ENCODE results near the gene NANOS2.
"Not testable (repeated sequence)": the region's sequence is repeated elsewhere in the genome, so short reads cannot be mapped to it uniquely, and the experiment has no call there.

Gene NANOS2

DNA sequence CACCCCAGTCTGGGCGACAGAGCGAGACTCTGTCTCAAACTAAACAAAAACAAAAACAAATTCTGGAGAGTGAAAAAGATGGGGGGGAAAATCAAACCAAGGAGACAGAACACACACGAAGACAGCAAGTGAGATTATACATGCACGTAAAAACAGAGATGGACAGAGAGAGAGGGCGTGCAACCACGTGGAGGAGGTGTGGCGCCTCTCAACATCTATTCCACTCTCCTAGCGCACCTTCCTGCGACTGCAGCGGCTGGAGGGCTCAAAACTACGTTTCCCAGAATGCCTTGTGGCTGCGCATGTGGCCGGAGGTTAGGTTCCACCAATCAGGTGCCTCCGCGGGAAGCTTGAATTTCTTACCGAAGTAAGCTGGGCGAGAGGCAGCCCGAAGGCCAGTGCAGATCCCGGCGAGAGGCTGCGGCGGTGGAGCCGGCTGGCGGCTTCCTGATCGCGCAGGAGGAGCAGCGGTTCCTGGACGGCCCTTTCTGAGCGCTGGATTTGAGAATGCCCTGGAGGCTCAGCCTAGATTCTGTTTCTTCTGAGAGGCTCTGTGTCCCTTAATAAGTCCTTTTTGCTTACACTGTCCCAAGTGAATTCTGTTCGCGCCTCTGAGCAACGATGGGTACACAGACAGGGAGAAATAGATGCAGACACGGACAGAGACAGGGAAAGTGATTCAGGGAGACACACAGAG lies 13.1 kb upstream of the NANOS2 start:
- DNase-seq, result peak; percentile 85

DNA sequence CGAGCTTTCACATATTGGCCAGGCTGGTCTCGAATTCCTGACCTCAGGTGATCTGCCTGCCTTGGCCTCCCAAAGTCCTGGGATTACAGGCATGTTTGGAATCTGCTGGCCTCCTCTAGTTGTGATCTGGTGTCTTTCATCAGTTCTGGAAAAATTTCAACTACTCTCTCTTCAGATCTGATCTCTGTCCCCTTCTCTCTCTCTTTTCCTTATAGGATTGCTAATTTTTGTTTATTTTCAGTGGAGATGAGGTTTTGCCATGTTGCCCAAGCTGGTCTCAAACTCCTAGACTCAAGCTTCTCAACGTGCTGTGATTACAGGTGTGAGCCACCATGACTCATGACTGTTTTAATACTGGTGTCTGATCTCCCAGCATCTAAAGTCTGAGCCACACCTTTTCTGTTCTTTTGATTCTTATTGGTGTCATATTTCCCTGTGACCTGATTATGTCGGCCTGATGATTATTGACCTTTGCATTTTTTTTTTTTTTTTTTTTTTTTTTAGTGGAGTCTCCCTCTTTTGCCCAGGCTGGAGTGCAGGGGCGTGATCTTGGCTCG lies 10.4 kb upstream of the NANOS2 start:
- DNase-seq, result no peak

DNA sequence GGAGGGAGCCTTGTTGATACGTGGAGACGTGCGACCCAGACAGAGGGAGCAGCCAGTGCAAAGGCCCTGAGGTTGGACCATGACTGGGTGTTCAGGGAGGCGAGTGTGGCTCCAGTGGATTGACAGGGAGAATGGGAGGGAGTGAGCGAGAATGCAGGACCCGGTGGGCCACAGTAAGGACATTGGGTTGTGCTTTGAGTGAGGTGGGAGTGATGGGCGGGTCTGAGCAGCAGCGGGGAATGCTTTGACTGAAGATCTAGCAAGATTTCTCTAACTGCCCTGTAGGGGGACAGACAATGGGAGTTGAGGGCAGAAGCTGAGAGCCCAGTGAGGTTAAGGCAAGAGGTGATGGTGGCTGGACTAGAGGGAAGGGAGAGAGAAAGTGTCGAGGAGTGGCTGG lies 7.7 kb upstream of the NANOS2 start:
- no peak for DNase-seq

DNA sequence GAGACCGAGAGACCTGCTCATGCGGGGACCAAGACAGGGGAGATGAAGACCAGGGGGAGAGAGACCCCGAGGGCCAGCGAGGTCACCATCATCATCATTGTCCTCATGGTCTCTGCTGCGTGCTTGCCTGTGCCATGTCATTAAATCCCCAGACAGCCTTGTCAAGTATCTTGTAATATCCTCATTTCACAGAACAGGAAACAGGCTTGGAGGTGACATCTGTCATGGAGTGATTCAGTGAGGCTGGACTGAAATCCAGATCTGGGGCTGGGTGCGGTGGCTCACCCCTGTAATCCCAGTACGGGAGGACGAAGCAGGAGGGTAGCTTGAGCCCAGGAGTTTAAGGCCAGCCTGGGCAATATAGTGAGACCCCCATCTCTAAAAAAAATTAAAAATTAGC lies 5.9 kb upstream of the NANOS2 start:
- no peak for DNase-seq

DNA sequence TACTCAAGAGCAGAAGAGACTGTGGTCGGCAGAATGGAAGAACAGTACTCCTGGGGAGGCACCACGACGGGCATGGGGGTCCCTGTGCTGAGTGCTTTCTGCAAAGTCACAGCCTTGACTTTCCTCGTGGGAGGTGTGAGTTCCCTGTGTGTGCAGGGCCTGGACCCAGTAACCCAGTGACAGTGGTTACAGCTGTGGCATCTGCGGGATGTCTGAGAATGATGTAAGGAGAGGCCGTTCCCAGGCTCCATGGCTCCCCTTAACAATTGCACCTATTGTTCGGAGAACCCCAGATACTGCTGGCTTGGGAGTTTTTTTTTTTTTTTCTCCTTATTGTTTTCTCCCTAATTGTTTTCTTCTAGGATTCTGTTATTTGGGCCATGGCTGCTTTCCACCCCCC lies 5.1 kb upstream of the NANOS2 start:
- no peak for DNase-seq

DNA sequence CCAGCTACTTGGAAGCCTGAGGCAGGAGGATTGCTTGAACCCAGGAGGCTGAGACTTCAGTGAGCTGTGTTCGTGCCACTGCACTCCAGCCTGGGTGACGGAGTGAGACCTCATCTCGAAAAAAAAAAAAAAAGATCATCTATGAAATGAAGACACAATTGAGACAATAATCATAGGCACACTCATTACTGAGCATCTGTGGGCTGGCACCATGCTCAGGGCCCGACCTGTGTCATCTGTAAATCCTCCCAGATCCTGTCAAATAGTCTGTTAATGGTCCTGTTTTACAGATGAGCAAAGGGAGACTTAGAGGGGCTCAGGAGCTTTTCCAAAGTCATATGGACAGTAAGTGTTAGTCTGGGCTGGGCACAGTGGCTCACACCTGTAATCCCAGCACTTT lies 4.1 kb upstream of the NANOS2 start:
- no peak for DNase-seq

DNA sequence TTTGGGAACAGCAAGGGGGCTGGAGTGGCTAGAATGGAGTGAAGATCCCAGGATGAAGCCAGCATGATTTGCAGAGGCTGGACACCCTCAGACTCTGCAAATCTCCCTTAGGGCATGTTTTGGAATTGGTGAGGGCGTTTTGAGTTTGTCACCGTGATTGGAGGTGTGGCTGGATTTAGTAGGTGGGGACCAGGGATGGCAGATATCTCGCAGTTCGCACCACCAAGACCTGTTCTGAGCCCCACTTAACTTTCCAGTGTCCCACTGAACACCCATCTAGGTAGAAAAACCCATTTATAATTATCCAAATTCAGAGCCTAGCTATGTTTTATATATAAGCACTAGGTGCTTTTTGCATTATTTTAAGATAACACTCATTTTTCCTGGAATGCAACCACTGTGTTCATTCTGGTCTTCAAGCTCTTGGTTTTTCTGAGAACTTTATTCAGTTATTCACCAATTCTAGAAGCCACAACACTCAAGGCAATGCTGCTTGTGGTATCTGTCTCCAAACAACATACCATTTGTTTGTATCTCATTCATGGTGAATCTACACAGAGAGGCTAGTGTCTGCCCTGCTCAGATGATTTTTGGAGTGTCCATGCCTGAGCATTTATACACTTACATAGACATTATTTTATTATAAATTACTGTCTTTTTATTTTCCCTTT lies 3.0 kb upstream of the NANOS2 start:
- DNase-seq, result no peak

DNA sequence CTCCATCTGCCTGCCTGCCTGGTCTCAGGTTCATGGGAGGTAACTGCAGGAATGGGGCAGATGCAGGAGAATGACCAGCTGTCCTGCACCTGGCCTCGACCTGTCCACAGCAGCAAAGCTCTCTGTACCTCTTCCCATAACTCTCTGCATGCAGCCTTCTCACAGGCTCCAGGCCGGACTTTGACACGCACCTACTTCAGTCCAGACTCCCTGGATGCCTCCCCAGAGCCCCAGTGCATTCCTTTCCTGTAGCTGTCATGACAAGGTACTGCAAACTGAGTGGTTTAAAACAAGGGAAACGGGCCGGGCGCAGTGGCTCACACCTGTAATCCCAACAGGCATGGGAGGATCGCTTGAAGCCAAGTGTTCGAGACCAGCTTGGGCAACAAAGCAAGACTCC lies 3.3 kb downstream of the NANOS2 start:
- no peak for DNase-seq

DNA sequence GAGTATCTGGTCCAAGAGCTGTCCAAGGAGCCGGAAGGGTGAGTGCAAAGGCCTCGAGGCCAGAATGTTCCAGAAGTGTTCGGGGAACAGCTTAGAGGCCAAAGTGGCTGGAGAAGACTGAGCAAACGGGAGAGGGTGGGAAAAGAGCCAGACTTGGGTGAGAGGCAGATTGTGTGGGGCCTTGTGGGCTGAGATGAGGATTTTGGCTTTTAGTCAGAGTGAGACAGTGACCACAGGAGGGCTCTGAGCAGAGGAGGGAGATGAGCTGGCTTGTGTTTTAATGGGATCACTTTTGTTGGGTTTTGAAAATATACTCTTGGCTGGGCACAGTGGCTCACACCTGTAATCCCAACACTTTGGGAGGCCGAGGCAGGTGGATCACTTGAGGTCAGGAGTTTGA lies 5.6 kb downstream of the NANOS2 start:
- DNase-seq, result no peak

DNA sequence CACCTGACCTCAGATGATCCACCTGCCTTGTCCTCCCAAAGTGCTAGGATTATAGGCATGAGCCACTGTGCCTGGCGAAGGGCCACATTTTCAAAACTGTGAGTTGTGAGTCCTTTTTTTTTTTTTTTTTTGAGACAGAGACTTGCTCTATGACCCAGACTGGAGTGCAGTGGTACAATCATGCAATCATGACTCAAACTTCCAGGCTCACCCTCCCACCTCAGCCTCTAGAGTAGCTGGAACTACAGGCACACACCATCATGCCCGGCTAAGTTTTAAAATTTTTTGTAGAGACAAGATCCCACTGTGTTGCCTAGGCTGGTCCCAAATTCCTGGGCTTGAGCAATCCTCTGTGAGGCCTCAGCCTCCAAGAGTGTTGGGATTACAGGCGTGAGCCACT lies 8.4 kb downstream of the NANOS2 start:
- no peak for DNase-seq

DNA sequence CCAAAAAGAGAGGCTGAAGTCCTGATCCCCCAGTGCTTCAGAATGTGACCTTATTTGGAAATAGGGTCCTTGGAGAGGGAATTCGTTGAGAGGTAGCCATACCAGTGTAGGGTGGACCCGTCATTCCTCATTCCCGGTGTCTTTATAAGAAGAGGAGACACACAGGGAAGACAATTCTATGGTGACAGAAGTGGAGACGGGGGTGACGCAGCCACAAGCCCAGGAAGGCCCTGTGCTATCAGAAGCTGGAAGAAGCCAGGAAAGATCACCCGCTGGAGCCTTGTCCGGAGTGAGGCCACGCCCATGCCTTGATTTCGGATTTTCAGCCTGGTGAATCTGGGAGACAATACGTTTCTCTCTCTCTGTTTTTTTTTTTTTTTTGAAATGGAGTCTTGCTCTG lies 9.6 kb downstream of the NANOS2 start:
- no peak for DNase-seq

DNA sequence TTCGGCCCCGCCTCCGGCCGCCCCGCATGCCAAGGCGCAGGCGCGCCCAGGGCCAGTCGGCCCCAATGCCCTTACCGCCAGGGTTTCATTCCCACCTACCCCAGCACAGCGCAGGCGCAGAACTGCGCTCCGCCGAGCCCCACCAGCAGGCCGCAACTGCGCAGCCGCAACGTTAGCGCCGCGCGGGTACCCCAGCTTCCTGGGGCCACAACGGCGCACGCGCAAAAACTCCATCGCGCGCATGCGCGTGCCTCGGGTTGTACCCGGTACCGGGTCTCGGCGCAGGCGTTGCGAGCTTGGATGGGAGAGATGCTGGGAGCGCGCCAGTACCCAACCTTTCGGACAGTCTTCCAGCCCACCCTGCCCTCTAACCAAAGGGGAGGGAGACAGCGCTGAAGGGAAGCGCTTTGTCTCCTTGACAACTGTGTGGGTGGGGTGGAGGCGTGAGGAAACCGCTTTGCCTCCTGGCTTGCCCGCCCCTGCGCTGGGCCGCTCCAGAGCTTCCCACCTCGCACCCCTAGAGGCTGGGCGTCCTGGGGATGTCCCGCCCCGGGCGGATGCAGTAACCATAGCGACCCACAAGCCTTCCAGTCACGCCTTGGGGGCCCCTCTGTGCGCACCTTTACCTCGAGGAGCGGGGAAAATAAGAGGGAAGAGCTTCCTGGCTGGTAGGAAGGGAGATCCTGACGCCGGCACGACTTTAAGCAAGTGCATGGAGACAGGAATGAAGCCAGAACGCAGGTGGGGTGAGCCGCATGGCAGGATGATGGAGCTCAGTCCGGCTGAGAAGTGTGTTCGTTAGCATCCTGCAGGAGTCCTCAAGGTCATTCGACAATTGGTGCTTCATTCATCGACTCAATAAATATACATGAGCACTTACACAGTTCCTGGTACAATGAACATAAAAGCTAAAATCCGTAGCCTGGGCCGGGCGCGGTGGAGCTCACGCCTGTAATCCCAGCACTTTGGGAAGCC lies 11.6 kb downstream of the NANOS2 start:
- peak; percentile 96 for DNase-seq

DNA sequence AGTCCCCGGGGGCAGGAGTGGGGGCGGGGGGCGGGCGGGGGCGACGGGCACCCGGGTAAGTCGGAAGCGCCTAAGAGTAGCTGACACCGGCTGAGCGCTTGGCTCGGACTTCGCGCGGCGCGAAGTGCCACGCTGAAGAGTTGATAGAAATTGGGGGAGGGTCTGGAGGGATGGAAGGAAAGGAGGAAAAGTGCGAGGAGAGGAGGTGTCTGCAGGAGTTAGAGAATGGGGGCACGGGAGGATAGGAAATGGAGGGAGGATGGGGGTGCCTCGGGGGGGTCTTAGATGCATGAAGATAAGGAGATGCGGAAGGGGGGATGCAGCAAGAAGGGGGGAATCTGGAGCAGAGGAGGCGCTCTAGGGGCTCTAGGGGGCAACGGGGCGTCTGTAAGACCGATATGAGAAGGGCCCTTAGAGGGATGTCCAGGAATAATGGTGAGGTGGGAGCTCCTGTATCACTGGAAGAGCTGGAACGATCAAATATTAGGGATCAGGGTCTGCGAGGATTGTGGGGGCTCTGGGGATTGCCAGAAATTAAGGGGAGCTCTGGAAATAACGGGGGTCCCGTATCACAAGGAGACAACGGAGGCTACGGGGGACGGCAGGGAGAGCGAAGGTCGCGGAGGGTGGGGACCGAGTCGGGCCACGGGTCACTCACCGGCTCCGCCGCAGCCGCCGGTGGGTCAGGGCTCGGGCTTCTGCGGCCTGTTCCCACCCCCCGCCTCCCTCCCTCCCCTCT lies 12.5 kb downstream of the NANOS2 start, which contains the start of gene MYPOP:
Gene MYPOP, minus strand, starts transcription at position 702 of the 739 bp plus-strand sequence. CDS start 840 bp downstream, outside the sequence.
- no peak for DNase-seq

DNA sequence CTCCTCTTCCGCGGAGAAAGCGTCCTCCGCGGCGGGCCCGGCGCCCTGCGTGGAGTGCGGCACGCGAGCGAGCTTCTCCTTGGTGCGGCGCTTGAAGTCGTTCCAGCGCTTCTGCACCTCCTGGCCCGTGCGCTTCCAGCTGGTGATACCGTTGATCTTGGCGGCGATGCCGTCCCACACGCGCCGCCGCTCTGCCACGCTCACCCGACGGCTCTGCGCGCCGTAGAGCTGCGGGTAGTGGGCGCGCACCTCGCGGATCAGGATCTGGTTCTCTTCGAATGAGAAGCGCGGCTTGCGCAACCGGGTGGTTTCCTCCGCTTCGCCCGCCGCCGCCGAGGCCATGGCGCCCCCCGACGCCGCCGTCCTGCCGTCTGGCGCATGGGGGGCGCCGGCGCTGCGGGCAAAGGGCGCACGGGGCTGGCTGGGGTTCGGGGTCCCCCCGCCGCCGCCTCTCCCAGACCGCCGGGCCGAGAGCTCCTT lies 13.1 kb downstream of the NANOS2 start:
- no peak for DNase-seq

DNA sequence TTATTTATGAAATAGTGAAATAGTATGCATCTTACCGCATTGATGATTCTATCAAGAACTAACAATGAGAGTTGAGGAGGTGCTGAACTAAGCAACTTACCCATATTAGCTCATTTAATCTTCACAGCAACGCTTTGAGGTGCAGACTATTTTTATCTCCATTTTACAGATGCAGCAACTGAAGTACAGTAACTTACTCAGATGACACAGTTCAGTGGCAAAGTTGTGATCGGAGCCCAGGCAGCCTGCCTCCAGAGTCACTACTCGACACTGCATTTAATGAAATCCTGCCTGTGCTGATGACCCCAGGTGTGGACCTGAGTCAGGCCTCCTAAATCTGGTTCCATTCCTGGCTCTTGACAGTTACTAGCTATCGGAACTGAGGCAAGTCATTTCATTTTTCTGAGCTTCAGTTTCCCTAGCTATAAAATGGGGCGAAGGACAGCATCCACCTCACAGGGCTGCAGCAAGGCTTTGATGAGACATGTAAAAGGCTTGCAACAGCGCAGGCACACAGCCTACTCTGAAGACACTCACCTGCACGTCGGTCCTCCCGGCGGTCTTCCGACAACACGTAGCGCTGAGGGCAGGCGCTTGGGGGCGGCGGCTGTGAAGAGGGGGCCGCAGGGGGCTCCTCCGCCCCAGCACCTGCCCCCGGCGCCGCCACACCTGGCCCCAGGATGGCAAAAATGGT lies 13.7 kb downstream of the NANOS2 start:
- no peak for DNase-seq

DNA sequence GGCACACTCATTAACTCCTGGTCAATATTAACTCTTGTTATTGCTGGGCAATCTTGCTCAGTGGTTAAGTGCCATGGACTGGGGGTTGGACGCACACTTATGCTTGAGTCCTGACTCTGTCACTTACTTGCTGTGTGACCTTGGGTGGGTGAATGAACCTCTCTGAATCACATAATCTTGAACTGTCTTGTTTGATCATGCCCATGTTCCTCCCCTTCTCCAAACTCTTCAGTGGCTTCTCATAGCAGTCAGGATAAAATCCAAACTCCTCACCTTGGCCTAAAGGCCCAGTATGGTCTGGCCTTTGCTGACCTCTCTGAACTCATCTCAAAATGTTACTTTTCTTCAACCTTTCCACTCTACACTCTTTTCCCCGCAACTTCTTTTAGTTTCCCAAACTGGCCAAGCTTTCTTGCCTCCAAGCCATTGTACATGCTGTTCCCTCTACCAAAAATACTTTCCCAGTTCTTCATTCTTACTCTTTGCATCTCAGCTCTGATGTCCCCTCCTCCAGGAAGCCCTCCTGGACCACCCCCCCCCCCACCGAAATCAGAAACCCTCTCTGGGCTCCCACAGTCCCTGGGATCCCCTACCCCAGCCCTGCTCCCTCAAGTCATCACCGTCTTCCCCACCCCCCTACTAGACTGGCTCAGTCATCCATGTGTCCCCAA lies 14.5 kb downstream of the NANOS2 start:
- no peak for DNase-seq

DNA sequence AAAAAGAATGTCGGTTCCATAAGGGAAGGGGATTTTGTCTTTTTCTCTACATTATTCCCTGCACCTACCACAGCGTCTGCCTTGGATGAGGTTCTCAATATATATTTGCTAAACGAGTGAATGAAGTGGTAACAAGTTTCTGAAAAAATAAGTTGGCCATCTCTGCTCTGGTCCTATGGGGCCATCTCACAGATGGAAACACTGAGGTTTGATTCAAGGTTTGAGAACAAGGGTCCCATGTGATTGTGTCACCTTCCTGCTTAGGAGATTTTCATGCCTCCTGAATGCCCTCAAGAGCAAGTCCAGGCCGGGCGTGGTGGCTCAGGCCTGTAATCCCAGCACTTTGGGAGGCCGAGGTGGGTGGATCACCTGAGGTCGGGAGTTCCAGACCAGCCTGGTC lies 15.3 kb downstream of the NANOS2 start:
- DNase-seq, result no peak

DNA sequence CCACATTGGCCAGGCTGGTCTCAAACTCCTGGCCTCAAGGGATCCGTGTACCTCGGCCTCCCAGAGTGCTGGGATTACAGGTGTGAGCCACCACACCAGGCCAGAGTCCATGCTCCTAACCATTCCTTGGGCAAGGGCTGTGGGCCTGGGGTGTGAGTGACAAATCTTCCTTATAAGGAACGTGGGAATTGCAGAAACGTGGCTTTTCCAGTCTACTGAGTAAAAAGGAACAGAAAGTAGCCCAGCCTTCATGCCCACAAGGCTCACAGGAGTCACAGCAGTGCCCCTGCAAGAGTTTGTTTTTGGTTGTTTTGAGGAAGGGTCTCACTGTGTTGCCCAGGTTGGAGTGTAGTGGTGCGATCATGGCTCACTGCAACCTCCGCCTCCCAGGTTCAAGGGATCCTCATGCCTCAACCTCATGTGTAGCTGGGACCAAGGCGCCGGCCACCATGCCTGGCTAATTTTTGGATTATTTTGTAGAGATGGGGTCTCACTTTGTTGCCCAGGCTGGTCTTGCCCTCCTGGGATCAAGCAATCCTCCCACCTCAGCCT lies 17.2 kb downstream of the NANOS2 start:
- no peak for DNase-seq

DNA sequence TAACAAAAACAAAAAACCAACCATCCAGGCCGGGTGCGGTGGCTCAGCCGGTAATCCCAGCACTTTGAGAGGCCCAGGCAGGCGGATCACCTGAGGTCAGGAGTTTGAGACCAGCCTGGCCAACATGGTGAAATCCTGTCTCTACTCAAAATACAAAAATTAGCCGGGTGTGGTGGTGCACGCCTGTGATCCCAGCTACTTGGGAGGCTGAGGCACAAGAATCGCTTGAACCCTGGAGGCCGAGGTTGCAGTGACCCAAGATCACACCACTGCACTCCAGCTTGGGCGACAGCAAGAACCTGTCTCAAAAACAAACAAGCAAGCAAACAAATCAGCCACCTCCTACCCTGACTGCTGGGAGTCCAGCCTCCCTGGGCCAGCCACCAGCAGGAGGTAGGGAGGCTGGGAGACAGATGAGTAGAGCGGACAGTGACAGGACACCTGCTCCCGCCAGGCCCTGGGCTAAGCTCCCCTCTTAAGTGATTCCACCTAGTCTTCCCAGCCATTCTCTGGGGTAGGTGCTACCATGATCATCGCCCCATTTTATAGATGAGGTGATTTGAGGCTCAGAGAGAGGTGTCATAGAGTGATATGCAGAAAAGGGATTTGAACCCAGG lies 18.5 kb downstream of the NANOS2 start:
- DNase-seq, result not testable (repeated sequence)

DNA sequence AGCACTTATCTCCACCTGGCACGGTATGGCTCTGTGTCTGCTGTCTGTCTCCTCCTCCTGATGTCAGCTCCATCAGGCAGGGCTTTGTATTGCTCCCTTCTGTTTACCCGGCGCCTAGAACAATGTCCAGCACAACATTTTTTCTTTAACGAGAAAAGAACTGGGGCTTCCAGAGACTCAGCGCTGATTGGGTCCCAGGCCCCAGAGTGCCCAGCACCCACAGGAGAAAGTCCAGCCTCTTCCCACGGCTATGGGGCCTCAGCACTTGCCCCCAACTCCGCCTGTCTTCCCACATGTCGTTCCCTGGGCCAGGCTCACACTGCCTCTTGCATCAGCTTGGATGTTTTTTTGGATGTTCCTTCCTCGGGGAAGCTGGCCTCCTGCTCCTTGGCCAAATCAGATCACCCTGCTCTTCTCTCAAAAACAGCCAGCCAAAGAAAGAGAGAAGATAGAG lies 19.0 kb downstream of the NANOS2 start:
- no peak for DNase-seq
